Neural cell (in vitro differentiated cells): Measurements from ENCODE around the gene MAN2A2.

Source experiments
- EZH2 ChIP-seq: fragments of 200-600, 300-800 bp; shearing (Covaris generic), sonication (generic); IDR thresholded peaks from 2 replicates; pipeline ENCODE4 v1.6.1; 2014; ENCODE audit warnings: antibody characterized with exemption, low read length, borderline replicate concordance, mild to moderate bottlenecking; ENCODE audit not compliant: insufficient read depth, poor library complexity, severe bottlenecking
- MXI1 ChIP-seq: fragments of 450-650 bp; conservative IDR thresholded peaks from 2 replicates; pipeline ENCODE4 v1.6.1; 2014; ENCODE audit warnings: antibody characterized with exemption, mild to moderate bottlenecking; ENCODE audit not compliant: poor library complexity, severe bottlenecking
- RAD21 ChIP-seq: fragments of 450-650 bp; conservative IDR thresholded peaks from 2 replicates; pipeline ENCODE4 v1.6.1; 2014; ENCODE audit warnings: antibody characterized with exemption, mild to moderate bottlenecking, moderate library complexity
- TF ChIP-seq, protein P1 (sequence below): fragments of 450-650 bp; IDR thresholded peaks from 2 replicates; pipeline ENCODE4 v1.5.1; 2014; ENCODE audit warnings: antibody characterized with exemption, mild to moderate bottlenecking, moderate library complexity; ENCODE audit not compliant: poor library complexity, severe bottlenecking

DNA sequence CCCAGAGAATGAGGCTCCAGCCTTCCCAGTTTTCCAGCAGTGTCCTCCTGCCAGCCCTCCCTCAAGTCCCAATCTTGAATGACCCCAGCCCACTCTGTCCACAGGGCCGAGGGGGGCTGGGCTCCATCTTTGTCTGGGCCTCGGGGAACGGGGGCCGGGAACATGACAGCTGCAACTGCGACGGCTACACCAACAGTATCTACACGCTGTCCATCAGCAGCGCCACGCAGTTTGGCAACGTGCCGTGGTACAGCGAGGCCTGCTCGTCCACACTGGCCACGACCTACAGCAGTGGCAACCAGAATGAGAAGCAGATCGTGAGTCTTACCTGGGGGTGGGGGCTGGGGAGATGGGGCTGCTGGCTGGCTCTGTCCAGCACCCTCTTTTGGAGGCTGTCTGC lies 24.4 kb upstream of the MAN2A2 start:
- TF ChIP-seq, protein P1, sequence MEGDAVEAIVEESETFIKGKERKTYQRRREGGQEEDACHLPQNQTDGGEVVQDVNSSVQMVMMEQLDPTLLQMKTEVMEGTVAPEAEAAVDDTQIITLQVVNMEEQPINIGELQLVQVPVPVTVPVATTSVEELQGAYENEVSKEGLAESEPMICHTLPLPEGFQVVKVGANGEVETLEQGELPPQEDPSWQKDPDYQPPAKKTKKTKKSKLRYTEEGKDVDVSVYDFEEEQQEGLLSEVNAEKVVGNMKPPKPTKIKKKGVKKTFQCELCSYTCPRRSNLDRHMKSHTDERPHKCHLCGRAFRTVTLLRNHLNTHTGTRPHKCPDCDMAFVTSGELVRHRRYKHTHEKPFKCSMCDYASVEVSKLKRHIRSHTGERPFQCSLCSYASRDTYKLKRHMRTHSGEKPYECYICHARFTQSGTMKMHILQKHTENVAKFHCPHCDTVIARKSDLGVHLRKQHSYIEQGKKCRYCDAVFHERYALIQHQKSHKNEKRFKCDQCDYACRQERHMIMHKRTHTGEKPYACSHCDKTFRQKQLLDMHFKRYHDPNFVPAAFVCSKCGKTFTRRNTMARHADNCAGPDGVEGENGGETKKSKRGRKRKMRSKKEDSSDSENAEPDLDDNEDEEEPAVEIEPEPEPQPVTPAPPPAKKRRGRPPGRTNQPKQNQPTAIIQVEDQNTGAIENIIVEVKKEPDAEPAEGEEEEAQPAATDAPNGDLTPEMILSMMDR, result no peak
- TF ChIP-seq RAD21 (no peak), EZH2 (no peak), MXI1 (no peak)
